OCI-LY1 (cell line): ENCODE results near the gene CREB5.

Source experiments
- H2AFZ ChIP-seq: fragments of 200-600 bp; sonication (generic), shearing (Covaris generic); 2 replicates; pipeline ENCODE4 v1.6.0; 2014; ENCODE audit warnings: antibody characterized with exemption, mild to moderate bottlenecking, low read length
- H3F3A ChIP-seq: fragments of 200-600 bp; sonication (generic), shearing (Covaris generic); 2 replicates; pipeline ENCODE4 v1.6.0; 2014; ENCODE audit warnings: mild to moderate bottlenecking, antibody characterized with exemption, low read length, moderate library complexity; ENCODE audit not compliant: insufficient read depth
- H3K27ac ChIP-seq: fragments of 200-600 bp; sonication (generic); 2 replicates; pipeline ENCODE4 v1.5.1; 2014; ENCODE audit warnings: low read length, mixed run types, mild to moderate bottlenecking, low read depth; ENCODE audit not compliant: poor library complexity, severe bottlenecking
- H3K27me3 ChIP-seq: fragments of 200-600 bp; sonication (generic); 2 replicates; pipeline ENCODE4 v1.6.0; 2014; ENCODE audit warnings: antibody characterized with exemption, mild to moderate bottlenecking, low read length, moderate library complexity; ENCODE audit not compliant: insufficient read depth
- H3K36me3 ChIP-seq: fragments of 200-600 bp; sonication (generic); 2 replicates; pipeline ENCODE4 v1.6.1; 2014; ENCODE audit warnings: mild to moderate bottlenecking, antibody characterized with exemption, low read length, moderate library complexity, mixed read lengths; ENCODE audit not compliant: insufficient read depth
- H3K4me1 ChIP-seq: fragments of 200-600 bp; sonication (generic); 2 replicates; pipeline ENCODE4 v1.5.1; 2014; ENCODE audit warnings: mild to moderate bottlenecking, low read length, moderate library complexity; ENCODE audit not compliant: insufficient read depth, severe bottlenecking
- H3K4me2 ChIP-seq: fragments of 200-600 bp; sonication (generic), shearing (Covaris generic); 2 replicates; pipeline ENCODE4 v1.6.1; 2014; ENCODE audit warnings: low read length
- H3K4me3 ChIP-seq: fragments of 200-600 bp; sonication (generic); 2 replicates; pipeline ENCODE4 v1.5.1; 2014; ENCODE audit warnings: low read length, low read depth, mild to moderate bottlenecking, mixed read lengths; ENCODE audit not compliant: poor library complexity, severe bottlenecking
- H3K79me2 ChIP-seq: fragments of 200-600 bp; shearing (Covaris generic); 2 replicates; pipeline ENCODE4 v1.6.1; 2016; ENCODE audit warnings: mixed run types, low read length, mixed read lengths; ENCODE audit not compliant: insufficient read depth
- H3K9ac ChIP-seq: fragments of 200-600 bp; sonication (generic), shearing (Covaris generic); 2 replicates; pipeline ENCODE4 v1.6.1; 2014; ENCODE audit warnings: mild to moderate bottlenecking, low read length, mixed read lengths
- H3K9me2 ChIP-seq: fragments of 200-600 bp; sonication (generic), shearing (Covaris generic); 2 replicates; pipeline ENCODE4 v1.6.1; 2014; ENCODE audit warnings: low read depth, mild to moderate bottlenecking, low read length, mixed read lengths
- H3K9me3 ChIP-seq: fragments of 200-600 bp; shearing (Covaris generic); 2 replicates; pipeline ENCODE4 v1.6.1; 2014; ENCODE audit warnings: low read length, mixed read lengths
- H4K20me1 ChIP-seq: fragments of 200-600 bp; sonication (generic), shearing (Covaris generic); 2 replicates; pipeline ENCODE4 v1.6.0; 2016; ENCODE audit warnings: mild to moderate bottlenecking, low read length; ENCODE audit not compliant: insufficient read depth
- CTCF ChIP-seq: fragments of 200-600 bp; sonication (generic), shearing (Covaris generic); IDR thresholded peaks from 2 replicates; pipeline ENCODE4 v1.5.1; 2017; ENCODE audit warnings: mild to moderate bottlenecking, antibody characterized with exemption, low read length, moderate library complexity, mixed read lengths
- EZH2 ChIP-seq: fragments of 200-600 bp; sonication (generic), shearing (Covaris generic); IDR thresholded peaks from 2 replicates; pipeline ENCODE4 v1.8.0; 2017; ENCODE audit warnings: borderline replicate concordance, mixed run types, mild to moderate bottlenecking, antibody characterized with exemption, low read length, moderate library complexity, mixed read lengths

The CREB5 gene

GRCh38 chr7:28430616-28431015, 18.3 kb downstream of the CREB5 start:
- Histone ChIP-seq H4K20me1 (no peaks in the 10 kb centered on the region), H3K27ac (no peak overlapping the region), H3K27me3 (no peaks in the 10 kb centered on the region; the same call in 1 of the 2 replicates), H3K9ac (no peak overlapping the region), H3K4me3 (no peak overlapping the region), H3K4me2 (no peak overlapping the region), H3K36me3 (no peaks in the 10 kb centered on the region), H3K9me3 (no peaks in the 10 kb centered on the region), H3K4me1 (no peaks in the 10 kb centered on the region), H3K79me2 (no peaks in the 10 kb centered on the region), H3K9me2 (no peaks in the 10 kb centered on the region), H2AFZ (no peak overlapping the region), H3F3A (no peaks in the 10 kb centered on the region)
- TF ChIP-seq EZH2, result no peak
- TF ChIP-seq CTCF, result no peak

- no peaks in the 10 kb centered on the region for H3K9me3 ChIP-seq
- no peaks in the 10 kb centered on the region for H4K20me1 ChIP-seq
- H2AFZ ChIP-seq, result no peak overlapping the region
- no peak overlapping the region for H3K4me3 ChIP-seq
- H3K27ac ChIP-seq, result no peak overlapping the region
- no peaks in the 10 kb centered on the region for H3F3A ChIP-seq
- no peak overlapping the region for H3K4me2 ChIP-seq
- no peaks in the 10 kb centered on the region for H3K4me1 ChIP-seq
- no peaks in the 10 kb centered on the region for H3K36me3 ChIP-seq
- TF ChIP-seq EZH2 (no peak), CTCF (no peak)
- H3K79me2 ChIP-seq, result no peaks in the 10 kb centered on the region
- H3K27me3 ChIP-seq, result no peaks in the 10 kb centered on the region; the same call in 1 of the 2 replicates
- no peak overlapping the region for H3K9ac ChIP-seq
- no peaks in the 10 kb centered on the region for H3K9me2 ChIP-seq
Observed at GRCh38 chr7:28432105-28432504, 19.8 kb downstream of the CREB5 start.

- no peaks in the 10 kb centered on the region for H3F3A ChIP-seq
- H3K9me3 ChIP-seq, result no peaks in the 10 kb centered on the region
- no peaks in the 10 kb centered on the region for H3K4me1 ChIP-seq
- no peak overlapping the region for H3K9ac ChIP-seq
- H2AFZ ChIP-seq, result no peak overlapping the region
- H3K9me2 ChIP-seq, result no peaks in the 10 kb centered on the region
- no peaks in the 10 kb centered on the region for H3K36me3 ChIP-seq
- no peak overlapping the region for H3K27ac ChIP-seq
- no peaks in the 10 kb centered on the region for H3K79me2 ChIP-seq
- TF ChIP-seq CTCF, result no peak
- TF ChIP-seq EZH2, result no peak
- H3K27me3 ChIP-seq, result no peaks in the 10 kb centered on the region; the same call in 1 of the 2 replicates
- no peak overlapping the region for H3K4me2 ChIP-seq
- H4K20me1 ChIP-seq, result no peaks in the 10 kb centered on the region
- no peak overlapping the region for H3K4me3 ChIP-seq
Observed at GRCh38 chr7:28433039-28433438, 20.7 kb downstream of the CREB5 start.
